Activated naive CD4-positive, alpha-beta T cell treated with anti-CD3 and anti-CD28 coated beads, Interleukin-2, amount 50 U/mL, for 24 hours (primary cell): ENCODE data around the gene POM121L2.

Experiments
- H3K27ac Mint-ChIP-seq: one replicate; pipeline ENCODE4 v1.8.0; 2021; ENCODE audit warnings: mild to moderate bottlenecking, mixed read lengths
- H3K27me3 Mint-ChIP-seq: one replicate; pipeline ENCODE4 v1.8.0; 2021; ENCODE audit warnings: mixed read lengths
- H3K36me3 Mint-ChIP-seq: one replicate; pipeline ENCODE4 v1.8.0; 2021; ENCODE audit warnings: mixed read lengths
- H3K4me1 Mint-ChIP-seq: one replicate; pipeline ENCODE4 v1.8.0; 2021; ENCODE audit warnings: mixed read lengths
- H3K4me3 Mint-ChIP-seq: one replicate; pipeline ENCODE4 v1.8.0; 2021; ENCODE audit warnings: mild to moderate bottlenecking, mixed read lengths
- H3K9me3 Mint-ChIP-seq: one replicate; pipeline ENCODE4 v1.8.0; 2021; ENCODE audit warnings: mixed read lengths

The POM121L2 gene

GRCh38 chr6:27312146-27312949, at the start of gene POM121L2:
POM121L2 (minus strand) TSS chr6:27312273; CDS start chr6:27312170, 103 bp downstream.
- peaks cover 47% of the 10 kb centered on the region for H3K27me3 Mint-ChIP-seq
- H3K27ac Mint-ChIP-seq: no peak within 1 kb of the TSS

GRCh38 chr6:27359231-27359630, 47.2 kb upstream of the POM121L2 start:
- no peak overlapping the region for H3K4me3 Mint-ChIP-seq
- no peak overlapping the region for H3K27ac Mint-ChIP-seq
- H3K9me3 Mint-ChIP-seq: peaks cover 34% of the 10 kb centered on the region
- peaks cover 43% of the 10 kb centered on the region for H3K36me3 Mint-ChIP-seq
- no peaks in the 10 kb centered on the region for H3K27me3 Mint-ChIP-seq
- H3K4me1 Mint-ChIP-seq: no peaks in the 10 kb centered on the region

More at GRCh38 chr6:27312146-27312949, at the start of gene POM121L2:
- Mint-ChIP-seq H3K4me1 (peaks cover 12% of the 10 kb centered on the region), H3K9me3 (no peaks in the 10 kb centered on the region), H3K4me3 (peak within 1 kb of the TSS; percentile 81), H3K36me3 (no peaks in the 10 kb centered on the region)

GRCh38 chr6:27358786-27359185, 46.7 kb upstream of the POM121L2 start:
- peaks cover 43% of the 10 kb centered on the region for H3K36me3 Mint-ChIP-seq
- H3K4me1 Mint-ChIP-seq: no peaks in the 10 kb centered on the region
- H3K27ac Mint-ChIP-seq: no peak overlapping the region
- H3K27me3 Mint-ChIP-seq: no peaks in the 10 kb centered on the region
- no peak overlapping the region for H3K4me3 Mint-ChIP-seq
- H3K9me3 Mint-ChIP-seq: peaks cover 36% of the 10 kb centered on the region

GRCh38 chr6:27352850-27353249, 40.8 kb upstream of the POM121L2 start:
- H3K9me3 Mint-ChIP-seq: peaks cover 26% of the 10 kb centered on the region
- no peaks in the 10 kb centered on the region for H3K4me1 Mint-ChIP-seq
- H3K27ac Mint-ChIP-seq: no peak overlapping the region
- peaks cover 3% of the 10 kb centered on the region for H3K27me3 Mint-ChIP-seq
- no peak overlapping the region for H3K4me3 Mint-ChIP-seq
- peaks cover 13% of the 10 kb centered on the region for H3K36me3 Mint-ChIP-seq

- H3K4me3 Mint-ChIP-seq: no peak overlapping the region
- H3K36me3 Mint-ChIP-seq: no peaks in the 10 kb centered on the region
- peaks cover 24% of the 10 kb centered on the region for H3K27me3 Mint-ChIP-seq
- no peaks in the 10 kb centered on the region for H3K9me3 Mint-ChIP-seq
- H3K27ac Mint-ChIP-seq: no peak overlapping the region
- H3K4me1 Mint-ChIP-seq: peaks cover 8% of the 10 kb centered on the region
Observed at GRCh38 chr6:27334141-27334540, 22.1 kb upstream of the POM121L2 start.

- Mint-ChIP-seq H3K4me3 (no peak overlapping the region), H3K27ac (no peak overlapping the region), H3K9me3 (no peaks in the 10 kb centered on the region), H3K36me3 (no peaks in the 10 kb centered on the region), H3K4me1 (peaks cover 8% of the 10 kb centered on the region), H3K27me3 (peaks cover 27% of the 10 kb centered on the region)
Observed at GRCh38 chr6:27333642-27334040, 21.6 kb upstream of the POM121L2 start.

- H3K9me3 Mint-ChIP-seq: no peaks in the 10 kb centered on the region
- H3K4me1 Mint-ChIP-seq: peaks cover 8% of the 10 kb centered on the region
- H3K27ac Mint-ChIP-seq: peak overlapping the region; percentile 85
- H3K4me3 Mint-ChIP-seq: peak overlapping the region; percentile 78
- no peaks in the 10 kb centered on the region for H3K36me3 Mint-ChIP-seq
- peaks cover 28% of the 10 kb centered on the region for H3K27me3 Mint-ChIP-seq
Observed at GRCh38 chr6:27332692-27333641, 20.9 kb upstream of the POM121L2 start.

- peaks cover 41% of the 10 kb centered on the region for H3K27me3 Mint-ChIP-seq
- no peaks in the 10 kb centered on the region for H3K4me1 Mint-ChIP-seq
- H3K4me3 Mint-ChIP-seq: no peak overlapping the region
- no peaks in the 10 kb centered on the region for H3K9me3 Mint-ChIP-seq
- H3K36me3 Mint-ChIP-seq: no peaks in the 10 kb centered on the region
- H3K27ac Mint-ChIP-seq: no peak overlapping the region
Observed at GRCh38 chr6:27327023-27327738, 15.1 kb upstream of the POM121L2 start.

GRCh38 chr6:27321901-27322300, 9.8 kb upstream of the POM121L2 start:
- H3K9me3 Mint-ChIP-seq: no peaks in the 10 kb centered on the region

GRCh38 chr6:27321370-27321769, 9.3 kb upstream of the POM121L2 start:
- H3K4me1 Mint-ChIP-seq: no peaks in the 10 kb centered on the region
- no peak overlapping the region for H3K27ac Mint-ChIP-seq
- no peaks in the 10 kb centered on the region for H3K36me3 Mint-ChIP-seq
- no peak overlapping the region for H3K4me3 Mint-ChIP-seq
- no peaks in the 10 kb centered on the region for H3K9me3 Mint-ChIP-seq
- H3K27me3 Mint-ChIP-seq: peaks cover 32% of the 10 kb centered on the region

More at GRCh38 chr6:27321901-27322300, 9.8 kb upstream of the POM121L2 start:
- no peak overlapping the region for H3K27ac Mint-ChIP-seq
- H3K27me3 Mint-ChIP-seq: peaks cover 35% of the 10 kb centered on the region
- no peaks in the 10 kb centered on the region for H3K36me3 Mint-ChIP-seq
- H3K4me1 Mint-ChIP-seq: no peaks in the 10 kb centered on the region
- no peak overlapping the region for H3K4me3 Mint-ChIP-seq

GRCh38 chr6:27318973-27319372, 6.9 kb upstream of the POM121L2 start:
- no peak overlapping the region for H3K4me3 Mint-ChIP-seq
- no peaks in the 10 kb centered on the region for H3K9me3 Mint-ChIP-seq
- peaks cover 32% of the 10 kb centered on the region for H3K27me3 Mint-ChIP-seq
- H3K4me1 Mint-ChIP-seq: no peaks in the 10 kb centered on the region
- H3K36me3 Mint-ChIP-seq: no peaks in the 10 kb centered on the region
- no peak overlapping the region for H3K27ac Mint-ChIP-seq

GRCh38 chr6:27314046-27314445, 2.0 kb upstream of the POM121L2 start:
- H3K9me3 Mint-ChIP-seq: no peaks in the 10 kb centered on the region
- H3K4me3 Mint-ChIP-seq: no peak overlapping the region
- H3K36me3 Mint-ChIP-seq: no peaks in the 10 kb centered on the region
- H3K27me3 Mint-ChIP-seq: peaks cover 39% of the 10 kb centered on the region
- H3K27ac Mint-ChIP-seq: no peak overlapping the region
- peaks cover 12% of the 10 kb centered on the region for H3K4me1 Mint-ChIP-seq

- Mint-ChIP-seq H3K27me3 (peaks cover 43% of the 10 kb centered on the region), H3K4me1 (peaks cover 12% of the 10 kb centered on the region), H3K4me3 (peak overlapping the region; percentile 81), H3K27ac (no peak overlapping the region), H3K36me3 (no peaks in the 10 kb centered on the region), H3K9me3 (no peaks in the 10 kb centered on the region)
Observed at GRCh38 chr6:27312950-27313271, 838 bp upstream of the POM121L2 start.

GRCh38 chr6:27311806-27312145, 297 bp downstream of the POM121L2 start:
- Mint-ChIP-seq H3K9me3 (no peaks in the 10 kb centered on the region), H3K4me1 (peaks cover 12% of the 10 kb centered on the region), H3K4me3 (peak overlapping the region; percentile 81), H3K27ac (no peak overlapping the region), H3K36me3 (no peaks in the 10 kb centered on the region), H3K27me3 (peaks cover 49% of the 10 kb centered on the region)

GRCh38 chr6:27303613-27304272, 8.3 kb downstream of the POM121L2 start:
- H3K4me1 Mint-ChIP-seq: no peaks in the 10 kb centered on the region
- H3K4me3 Mint-ChIP-seq: no peak overlapping the region
- peaks cover 59% of the 10 kb centered on the region for H3K27me3 Mint-ChIP-seq
- no peak overlapping the region for H3K27ac Mint-ChIP-seq
- H3K36me3 Mint-ChIP-seq: peaks cover 3% of the 10 kb centered on the region
- H3K9me3 Mint-ChIP-seq: peaks cover 20% of the 10 kb centered on the region
